ENCODE results near the gene PPP1R12B. TPM values are rescaled to one million over a fixed set of nuclear protein-coding genes. Genes with fewer than 3 reads are reported as not detected.
A peak's percentile ranks its signal among the peaks of the same experiment; 100 is the strongest.
"Not testable (repeated sequence)": the region's sequence is repeated elsewhere in the genome, so short reads cannot be mapped to it uniquely, and the experiment has no call there.

Gene PPP1R12B
- total RNA-seq, 1 experiment from 2014 or later = 18.7 TPM

- no peak for DNase-seq (ENCODE audit: low spot score)
These were observed 868 bp downstream of the PPP1R12B start for GRCh38 chr1:202349206-202349928.

- no peak for DNase-seq (ENCODE audit: low spot score)
These were observed 3.2 kb downstream of the PPP1R12B start for GRCh38 chr1:202351725-202352124.

- DNase-seq (ENCODE audit: low spot score) = not testable (repeated sequence)
These were observed 4.2 kb downstream of the PPP1R12B start for GRCh38 chr1:202352583-202353197.

GRCh38 chr1:202355944-202356553 is 7.5 kb downstream of the PPP1R12B start:
- no peak for DNase-seq (ENCODE audit: low spot score)

DNA sequence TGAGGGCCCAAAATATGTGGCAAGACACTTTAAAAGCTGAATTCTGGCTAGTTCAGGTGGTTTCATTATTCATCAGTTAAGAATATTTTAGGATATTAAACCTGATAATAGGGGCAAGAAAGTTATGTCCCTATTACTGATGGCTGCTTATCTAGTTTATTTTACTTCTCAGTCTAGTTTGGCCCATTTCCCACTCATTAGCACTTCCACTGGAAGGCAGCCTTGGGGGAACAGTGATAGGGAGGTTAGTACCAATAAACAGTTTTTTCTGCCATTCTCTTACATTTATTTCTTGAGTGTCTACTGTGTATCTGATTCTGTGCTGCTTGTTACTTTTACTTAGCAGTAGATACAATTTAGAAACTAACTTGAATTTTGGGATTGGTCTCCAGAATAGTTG is 9.0 kb downstream of the PPP1R12B start:
- no peak for DNase-seq (ENCODE audit: low spot score)

GRCh38 chr1:202361224-202361623 is 12.7 kb downstream of the PPP1R12B start:
- no peak for DNase-seq (ENCODE audit: low spot score)

DNA sequence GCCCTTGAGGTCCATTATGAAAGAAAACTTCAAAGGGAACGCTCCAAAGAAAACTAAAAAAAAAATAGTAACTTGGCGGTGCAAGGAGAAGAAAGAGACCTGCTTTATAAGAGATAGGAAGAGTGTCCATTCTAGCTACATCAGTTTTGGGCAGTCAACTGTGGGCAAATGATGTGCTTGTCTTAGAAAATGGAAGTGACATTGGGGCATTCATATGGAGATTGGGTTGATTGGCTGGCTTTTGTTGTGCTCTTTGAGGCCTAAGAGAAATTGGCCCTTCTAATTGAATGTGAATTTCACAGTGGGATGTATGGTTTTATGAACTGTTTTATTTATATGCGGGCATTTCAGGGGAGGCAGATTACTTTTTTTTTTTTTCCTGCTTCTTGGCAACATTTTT is 13.2 kb downstream of the PPP1R12B start:
- no peak for DNase-seq (ENCODE audit: low spot score)

DNA sequence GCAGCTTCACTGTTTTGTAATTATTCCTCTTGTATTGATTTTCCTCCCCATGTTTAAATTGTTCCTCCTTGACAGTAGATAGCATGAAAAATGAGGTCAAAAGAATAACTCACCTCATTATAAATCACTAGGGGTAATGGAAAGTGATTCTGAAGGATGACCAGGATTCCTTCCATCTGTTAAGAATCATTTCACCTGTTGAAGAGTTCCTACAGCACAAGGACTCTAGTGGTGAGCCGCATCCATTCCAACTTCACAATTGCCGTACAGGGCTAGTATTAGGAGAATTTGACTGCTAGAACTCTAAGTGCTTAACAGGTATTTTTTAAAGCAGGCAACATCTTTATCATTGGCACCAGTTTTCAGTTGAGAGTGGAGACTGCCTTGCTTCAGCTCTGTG is 13.7 kb downstream of the PPP1R12B start:
- no peak for DNase-seq (ENCODE audit: low spot score)

GRCh38 chr1:202365092-202365815 is 16.8 kb downstream of the PPP1R12B start:
- DNase-seq (ENCODE audit: low spot score) = no peak

- DNase-seq (ENCODE audit: low spot score) = no peak
These were observed 18.8 kb downstream of the PPP1R12B start for GRCh38 chr1:202367271-202367670.

DNA sequence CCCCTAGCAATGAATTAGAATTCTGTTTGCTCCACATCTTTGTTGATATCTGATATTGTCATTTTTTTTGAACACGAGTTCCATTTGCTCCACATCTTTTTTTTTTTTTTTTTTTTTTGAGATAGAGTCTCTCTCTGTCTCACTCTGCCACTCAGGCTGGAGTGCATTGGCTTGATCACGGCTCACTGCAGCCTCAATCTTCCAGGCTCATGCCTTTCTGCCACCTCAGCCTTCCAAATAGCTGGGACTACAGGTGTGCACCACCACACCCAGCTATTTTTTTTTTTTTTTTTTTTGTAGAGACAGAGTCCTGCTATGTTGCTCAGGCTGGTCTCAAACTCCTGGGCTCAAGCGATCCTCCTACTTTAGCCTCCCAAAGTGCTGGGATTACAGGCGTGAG is 22.4 kb downstream of the PPP1R12B start:
- DNase-seq (ENCODE audit: low spot score) = not testable (repeated sequence)

GRCh38 chr1:202374099-202374498 is 25.6 kb downstream of the PPP1R12B start:
- DNase-seq (ENCODE audit: low spot score) = no peak

DNA sequence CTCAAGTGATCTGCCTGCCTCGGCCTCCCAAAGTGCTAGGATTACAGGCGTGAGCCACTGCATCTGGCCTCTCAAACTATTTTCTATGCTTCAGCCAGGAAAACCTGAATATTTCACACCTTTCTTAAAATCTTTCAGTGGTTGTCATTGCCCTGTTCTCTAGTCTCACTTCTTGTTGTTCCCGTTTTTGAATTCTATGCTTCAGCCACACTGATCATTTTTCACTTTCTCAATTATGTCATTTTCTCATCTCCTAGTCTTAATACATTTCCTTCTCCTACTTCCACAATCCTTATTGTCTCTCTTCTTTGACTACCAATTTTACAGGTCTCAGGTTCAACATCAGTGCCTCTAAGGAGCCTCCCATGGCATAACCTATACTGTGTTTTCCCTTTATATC is 26.7 kb downstream of the PPP1R12B start:
- not testable (repeated sequence) for DNase-seq (ENCODE audit: low spot score)

GRCh38 chr1:202376247-202376646 is 27.7 kb downstream of the PPP1R12B start:
- no peak for DNase-seq (ENCODE audit: low spot score)

DNA sequence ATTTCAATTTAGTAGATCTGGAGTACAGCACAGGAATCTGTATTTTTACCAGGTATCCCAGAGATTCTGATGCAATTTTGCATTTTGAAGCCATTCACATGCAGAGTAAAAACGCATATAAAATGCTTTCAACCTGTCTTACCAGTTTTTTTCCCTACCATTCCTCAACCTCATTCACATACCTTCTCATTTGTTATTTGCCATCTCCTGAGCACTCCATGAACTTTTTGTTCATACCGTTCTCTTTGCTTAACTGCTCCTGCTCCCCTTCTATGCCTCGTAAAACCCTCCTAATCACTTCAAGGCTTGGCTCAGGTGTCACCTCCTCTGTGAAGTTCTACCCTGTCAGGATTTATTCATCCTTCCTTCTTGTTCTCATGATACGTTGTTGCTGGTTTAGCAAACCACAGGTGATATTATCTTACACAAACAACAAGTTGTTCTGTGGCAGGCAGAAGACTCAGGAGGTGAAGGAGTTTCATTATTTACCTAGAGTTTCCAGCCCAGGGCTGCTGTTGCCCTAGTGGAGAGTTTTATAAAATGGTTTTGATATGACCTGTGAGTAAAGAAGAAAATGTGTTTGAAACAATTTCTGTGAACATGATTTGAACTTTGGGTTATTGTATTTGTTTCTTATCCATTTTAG is 31.5 kb downstream of the PPP1R12B start:
- peak; percentile 78 for DNase-seq (ENCODE audit: low spot score)

DNA sequence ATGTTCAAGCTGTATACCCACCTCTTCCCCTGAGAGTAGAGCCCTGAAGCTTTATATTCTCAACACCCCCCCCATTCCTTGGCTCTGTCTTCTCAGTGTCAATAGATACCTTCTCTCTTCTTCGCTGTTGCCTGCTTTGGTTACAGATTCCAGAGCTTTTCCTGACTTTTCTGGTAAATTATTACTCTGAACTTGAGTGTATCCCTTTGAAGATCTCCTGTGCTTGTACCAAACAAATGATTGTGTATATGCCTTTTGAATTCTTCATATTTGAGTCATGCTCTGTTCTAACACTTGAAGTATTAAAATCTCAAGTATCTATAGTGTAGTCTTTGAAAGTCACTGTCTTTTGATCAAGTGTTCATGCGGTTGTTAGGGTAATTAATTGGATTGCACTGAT is 32.0 kb downstream of the PPP1R12B start:
- DNase-seq (ENCODE audit: low spot score) = not testable (repeated sequence)

DNA sequence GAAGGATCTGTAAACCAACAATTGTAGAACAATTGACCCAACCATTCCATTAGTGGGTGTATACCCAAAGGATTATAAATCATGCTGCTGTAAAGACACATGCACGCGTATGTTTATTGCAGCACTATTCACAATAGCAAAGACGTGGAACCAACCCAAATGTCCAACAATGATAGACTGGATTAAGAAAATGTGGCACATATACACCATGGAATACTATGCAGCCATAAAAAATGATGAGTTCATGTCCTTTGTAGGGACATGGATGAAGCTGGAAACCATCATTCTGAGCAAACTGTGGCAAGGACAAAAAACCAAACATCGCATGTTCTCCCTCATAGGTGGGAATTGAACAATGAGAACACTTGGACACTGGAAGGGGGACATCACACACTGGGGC is 33.4 kb downstream of the PPP1R12B start:
- not testable (repeated sequence) for DNase-seq (ENCODE audit: low spot score)

- not testable (repeated sequence) for DNase-seq (ENCODE audit: low spot score)
These were observed 47.3 kb downstream of the PPP1R12B start for GRCh38 chr1:202395831-202396230.

DNA sequence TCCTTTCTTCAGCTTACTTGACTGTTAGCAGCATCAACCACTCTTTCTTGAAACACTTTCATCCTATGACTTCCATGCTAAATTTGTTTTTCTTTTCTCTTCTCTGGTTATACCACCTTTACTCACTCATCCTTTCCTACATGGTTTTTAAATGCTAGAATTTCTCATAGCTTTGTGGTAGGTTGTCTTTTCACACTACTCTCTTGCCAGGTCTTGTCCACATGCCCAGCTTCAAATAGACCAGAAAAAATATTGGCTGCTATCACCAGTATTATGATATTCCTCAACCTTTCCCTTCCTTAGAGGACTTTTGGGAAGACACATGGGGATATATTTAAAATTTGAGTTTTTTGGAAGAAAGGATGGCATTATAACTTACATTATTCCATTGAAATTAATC is 48.8 kb downstream of the PPP1R12B start:
- no peak for DNase-seq (ENCODE audit: low spot score)

DNA sequence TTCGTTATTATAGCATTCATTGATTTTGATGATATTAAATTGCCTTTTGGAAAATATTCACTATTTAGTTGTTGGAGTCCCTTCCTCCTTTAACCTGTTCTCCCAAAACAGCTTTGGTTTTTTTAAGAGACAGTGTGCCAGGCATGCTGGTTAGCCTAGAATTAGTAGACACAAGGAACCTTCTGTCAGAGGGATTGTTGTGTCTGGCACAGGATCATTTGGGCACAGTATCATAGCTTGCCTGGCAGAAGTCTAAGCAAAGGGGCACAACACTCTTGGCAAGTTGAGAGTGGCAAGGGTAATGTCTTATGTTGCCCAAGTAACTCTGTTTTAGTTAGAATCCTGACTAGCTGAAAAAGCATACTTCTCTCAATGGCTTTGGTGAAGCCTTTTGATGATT is 49.9 kb downstream of the PPP1R12B start:
- not testable (repeated sequence) for DNase-seq (ENCODE audit: low spot score)

DNA sequence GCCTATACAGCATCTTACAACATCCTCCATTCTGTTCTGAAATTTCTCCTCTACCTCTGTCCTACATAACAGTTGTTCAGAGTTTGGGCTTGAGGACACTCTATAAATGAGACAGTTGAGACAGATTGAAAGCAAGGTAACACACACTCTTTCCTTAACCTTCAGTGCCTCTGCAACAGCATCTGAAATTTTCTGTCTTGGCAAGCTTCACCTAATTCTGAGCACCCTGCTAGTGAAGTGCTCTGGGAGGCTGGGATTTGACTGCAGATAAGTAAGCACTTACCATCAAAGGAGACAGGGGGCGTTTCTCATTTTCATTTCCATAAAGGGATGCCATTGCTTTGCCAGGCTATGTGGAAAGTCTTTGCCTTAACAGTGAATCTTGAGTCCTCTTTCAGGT is 53.3 kb downstream of the PPP1R12B start:
- not testable (repeated sequence) for DNase-seq (ENCODE audit: low spot score)

DNA sequence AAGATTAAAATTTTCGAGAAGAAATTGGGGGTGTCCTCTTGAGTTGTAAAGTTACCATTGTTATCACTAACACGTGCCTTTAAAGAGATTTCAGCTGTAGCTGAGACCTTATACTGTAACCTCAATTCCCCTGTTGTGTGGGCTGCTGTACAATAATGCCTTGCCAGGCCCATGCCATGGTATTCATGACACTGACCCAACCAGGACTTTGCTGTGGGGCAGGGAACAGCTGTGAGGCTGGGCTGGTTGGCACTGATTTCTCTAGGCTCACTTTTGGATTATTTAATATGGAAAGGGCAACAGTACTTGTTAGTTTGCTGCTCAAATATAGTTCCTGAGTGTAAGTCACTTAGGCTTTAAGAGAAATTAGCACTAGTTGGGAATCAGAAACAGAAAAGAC is 54.9 kb downstream of the PPP1R12B start:
- DNase-seq (ENCODE audit: low spot score) = not testable (repeated sequence)
